Thyroid gland (tissue), 4 donors: ENCODE results near the gene DGKH.

ENCODE experiments used
- POLR2A ChIP-seq, 2 donors: fragments of 450-650 bp; IDR thresholded peaks; one replicate each; pipeline ENCODE4 v1.6.1; 2017; ENCODE audit warnings: antibody characterized with exemption in 2 of 2, mild to moderate bottlenecking in 2 of 2, moderate library complexity in 1 of 2
- TF ChIP-seq, protein P1 (sequence below), 6 experiments: fragments of 200-600 bp in 3 of 6; fragments of 450-650 bp in 3 of 6; sonication (generic) in 3 of 6; IDR thresholded peaks; one replicate each; pipeline ENCODE4 v1.5.1; 2016 to 2019; ENCODE audit warnings: antibody characterized with exemption in 6 of 6, mild to moderate bottlenecking in 2 of 6, inconsistent platforms in 1 of 6, moderate library complexity in 1 of 6

DNA sequence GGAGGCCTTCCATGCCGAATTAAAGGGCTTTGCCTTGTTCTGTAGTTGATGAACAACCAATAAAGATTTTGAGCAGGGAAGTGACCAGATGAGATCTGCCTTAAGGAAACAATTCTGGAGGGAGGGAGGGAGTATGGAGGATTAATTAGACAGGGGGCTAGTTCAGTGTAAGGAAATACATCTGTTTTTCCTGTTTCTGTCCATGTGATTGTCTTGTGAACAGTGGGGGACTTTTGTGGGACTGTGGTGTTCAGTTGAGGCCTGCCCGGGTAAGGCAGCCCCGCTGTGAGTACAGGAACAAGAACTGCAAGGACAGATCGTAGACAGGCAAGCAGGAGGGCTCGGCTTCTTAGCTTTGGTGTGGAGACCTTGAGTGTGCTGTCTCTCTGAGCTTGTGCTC is 59.0 kb downstream of the DGKH start:
- TF ChIP-seq, protein P1, sequence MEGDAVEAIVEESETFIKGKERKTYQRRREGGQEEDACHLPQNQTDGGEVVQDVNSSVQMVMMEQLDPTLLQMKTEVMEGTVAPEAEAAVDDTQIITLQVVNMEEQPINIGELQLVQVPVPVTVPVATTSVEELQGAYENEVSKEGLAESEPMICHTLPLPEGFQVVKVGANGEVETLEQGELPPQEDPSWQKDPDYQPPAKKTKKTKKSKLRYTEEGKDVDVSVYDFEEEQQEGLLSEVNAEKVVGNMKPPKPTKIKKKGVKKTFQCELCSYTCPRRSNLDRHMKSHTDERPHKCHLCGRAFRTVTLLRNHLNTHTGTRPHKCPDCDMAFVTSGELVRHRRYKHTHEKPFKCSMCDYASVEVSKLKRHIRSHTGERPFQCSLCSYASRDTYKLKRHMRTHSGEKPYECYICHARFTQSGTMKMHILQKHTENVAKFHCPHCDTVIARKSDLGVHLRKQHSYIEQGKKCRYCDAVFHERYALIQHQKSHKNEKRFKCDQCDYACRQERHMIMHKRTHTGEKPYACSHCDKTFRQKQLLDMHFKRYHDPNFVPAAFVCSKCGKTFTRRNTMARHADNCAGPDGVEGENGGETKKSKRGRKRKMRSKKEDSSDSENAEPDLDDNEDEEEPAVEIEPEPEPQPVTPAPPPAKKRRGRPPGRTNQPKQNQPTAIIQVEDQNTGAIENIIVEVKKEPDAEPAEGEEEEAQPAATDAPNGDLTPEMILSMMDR (IDR thresholded peaks at IDR 0.05): no peak
- TF ChIP-seq POLR2A (IDR thresholded peaks at IDR 0.05): no peak
